Liver (tissue), 9 donors: ENCODE measurements around the gene LRPPRC. TPM values are rescaled to one million over a fixed set of nuclear protein-coding genes. Genes with fewer than 3 reads are reported as not detected.

Experiments
- DNase-seq: peaks from one replicate; pipeline ENCODE4 v3.0.0-alpha.2; 2017; ENCODE audit warnings: low spot score
- H3K27ac ChIP-seq, 2 donors: one replicate each; pipeline ENCODE4 v1.7.0; 2013; ENCODE audit warnings: inconsistent platforms in 2 of 2, low read length in 2 of 2, control low read depth in 1 of 2, low read depth in 1 of 2, mild to moderate bottlenecking in 1 of 2
- H3K27me3 ChIP-seq, 4 donors: one replicate each; pipeline versions ENCODE4 v1.6.1 to v1.7.0; 2013; ENCODE audit warnings: low read length in 3 of 4, inconsistent platforms in 1 of 4, mild to moderate bottlenecking in 1 of 4, moderate library complexity in 1 of 4; ENCODE audit not compliant: control insufficient read depth in 4 of 4, insufficient read depth in 4 of 4
- H3K36me3 ChIP-seq, 4 donors: one replicate each; pipeline versions ENCODE4 v1.6.1 to v1.7.0; 2013; ENCODE audit warnings: low read length in 3 of 4, mild to moderate bottlenecking in 3 of 4, low read depth in 1 of 4, moderate library complexity in 1 of 4; ENCODE audit not compliant: control insufficient read depth in 4 of 4, insufficient read depth in 3 of 4
- H3K4me1 ChIP-seq, 4 donors: one replicate each; pipeline versions ENCODE4 v1.6.1 to v1.7.0; 2013; ENCODE audit warnings: low read length in 3 of 4, mild to moderate bottlenecking in 3 of 4, moderate library complexity in 1 of 4; ENCODE audit not compliant: control insufficient read depth in 4 of 4, insufficient read depth in 4 of 4
- H3K4me3 ChIP-seq, 3 donors: one replicate each; pipeline versions ENCODE4 v1.6.1 to v1.7.0; 2013; ENCODE audit warnings: low read length in 3 of 3, control low read depth in 1 of 3, low read depth in 1 of 3, mild to moderate bottlenecking in 1 of 3
- H3K9ac ChIP-seq, 2 donors: one replicate each; pipeline ENCODE4 v1.7.0; 2013; ENCODE audit warnings: low read length in 2 of 2, mild to moderate bottlenecking in 2 of 2, moderate library complexity in 2 of 2, control low read depth in 1 of 2, low read depth in 1 of 2
- H3K9me3 ChIP-seq, 4 donors: one replicate each; pipeline versions ENCODE4 v1.6.1 to v1.7.0; 2013; ENCODE audit warnings: low read length in 3 of 4; ENCODE audit not compliant: control insufficient read depth in 4 of 4
- CTCF ChIP-seq: fragments of 150-350 bp; IDR thresholded peaks from 2 replicates; pipeline ENCODE4 v1.5.1; 2017; ENCODE audit warnings: improper control_type of control experiment, low read depth, low read length; ENCODE audit not compliant: missing input control
- EGR1 ChIP-seq, 2 donors: IDR thresholded peaks; 2 replicates each; pipeline ENCODE4 v1.6.1; 2016 to 2018; ENCODE audit warnings: antibody characterized with exemption in 2 of 2, low read depth in 2 of 2
- FOXA1 ChIP-seq: IDR thresholded peaks from 2 replicates; pipeline ENCODE4 v1.6.1; 2016; ENCODE audit warnings: antibody characterized with exemption
- GABPA ChIP-seq, 2 donors: IDR thresholded peaks in 1 of 2; conservative IDR thresholded peaks in 1 of 2; 2 replicates each; pipeline ENCODE4 v1.6.1; 2016; ENCODE audit warnings: antibody characterized with exemption in 2 of 2, mild to moderate bottlenecking in 1 of 2, moderate library complexity in 1 of 2
- HNF4G ChIP-seq: IDR thresholded peaks from 2 replicates; pipeline ENCODE4 v1.6.1; 2016; ENCODE audit warnings: antibody characterized with exemption
- JUND ChIP-seq, 2 donors: IDR thresholded peaks; 2 replicates each; pipeline ENCODE4 v1.6.1; 2016; ENCODE audit warnings: antibody characterized with exemption in 2 of 2
- NR2F2 ChIP-seq: IDR thresholded peaks from 2 replicates; pipeline ENCODE4 v1.6.1; 2016; ENCODE audit warnings: antibody characterized with exemption
- RAD21 ChIP-seq, 2 donors: IDR thresholded peaks; 2 replicates each; pipeline ENCODE4 v1.6.1; 2016; ENCODE audit warnings: antibody characterized with exemption in 2 of 2, mild to moderate bottlenecking in 2 of 2
- REST ChIP-seq: IDR thresholded peaks from 2 replicates; pipeline ENCODE4 v1.6.1; 2016; ENCODE audit warnings: antibody characterized with exemption, mild to moderate bottlenecking
- RXRA ChIP-seq, 2 donors: IDR thresholded peaks; 2 replicates each; pipeline ENCODE4 v1.6.1; 2017 to 2018; ENCODE audit warnings: antibody characterized with exemption in 2 of 2, mild to moderate bottlenecking in 1 of 2
- SP1 ChIP-seq: IDR thresholded peaks from 2 replicates; pipeline ENCODE4 v1.6.1; 2018; ENCODE audit warnings: antibody characterized with exemption, mild to moderate bottlenecking
- TAF1 ChIP-seq: conservative IDR thresholded peaks from 2 replicates; pipeline ENCODE4 v1.6.1; 2016; ENCODE audit warnings: antibody characterized with exemption, mild to moderate bottlenecking
- YY1 ChIP-seq: IDR thresholded peaks from 2 replicates; pipeline ENCODE4 v1.6.1; 2016; ENCODE audit warnings: antibody characterized with exemption, mild to moderate bottlenecking
- WGBS: extraction: QIAGEN DNeasy Blood & Tissue Kit; methylation state at CpG from one replicate; pipeline ENCODE4 v1.1.7; 2013; 5-methylcytosine and 5-hydroxymethylcytosine counted together
- polyA plus RNA-seq, 2 donors: library from polyadenylated mRNA; stranded (reverse) in 1 of 2; unstranded in 1 of 2; fragments of 200-250 nt in 1 of 2; fragments of >200 nt in 1 of 2; fragmentation: Nextera tagmentation in 1 of 2; extraction: Ambion mirVana in 1 of 2; gene quantifications; one replicate each; pipeline versions ENCODE4 v1.2.1 to v1.2.3, GENCODE V29; 2013 to 2015
- total RNA-seq, 2 donors: library from RNA; depleted of rRNA; stranded (reverse); fragments of >200 nt; gene quantifications; one replicate each; pipeline ENCODE4 v1.2.3, GENCODE V29; 2014
- TF ChIP-seq, protein P1 (sequence below): IDR thresholded peaks from 2 replicates; pipeline ENCODE4 v1.6.1; 2016; ENCODE audit warnings: antibody characterized with exemption
- TF ChIP-seq, protein P2 (sequence below): IDR thresholded peaks from 2 replicates; pipeline ENCODE4 v1.6.1; 2016; ENCODE audit warnings: antibody characterized with exemption
- donor health status: healthy.
- donor health status: healthy.
- donor health status: healthy.
- donor health status: healthy.
- donor health status: healthy.

The LRPPRC gene
- total and polyA plus RNA-seq, 4 donors: 24.5 to 62.3 (median 34.4) TPM

- 99% methylated on average over 1 of the region's 1 CpG for WGBS
These were observed 52.9 kb downstream of the LRPPRC start for GRCh38 chr2:43942881-43943280.

GRCh38 chr2:43941966-43942365 lies 53.8 kb downstream of the LRPPRC start:
- peaks cover 7 to 42% (median 32%) of the 10 kb centered on the region in 4 donors for H3K36me3 ChIP-seq
- 79% methylated on average over 4 of the region's 4 CpGs for WGBS
- no peak overlapping the region for H3K4me3 ChIP-seq
- no peaks in the 10 kb centered on the region for H3K9me3 ChIP-seq
- H3K9ac ChIP-seq: no peak overlapping the region
- DNase-seq: no peak
- TF ChIP-seq RAD21 (IDR thresholded peaks at IDR 0.05): no peak
- no peak for TF ChIP-seq REST
- no peak for TF ChIP-seq TAF1
- no peak for TF ChIP-seq HNF4G
- TF ChIP-seq YY1: no peak
- TF ChIP-seq FOXA1: no peak
- no peak for TF ChIP-seq GABPA (IDR thresholded peaks at IDR 0.05 in 1 of 2, conservative IDR thresholded peaks at IDR 0.05 in 1 of 2)
- no peak for TF ChIP-seq NR2F2
- no peak for TF ChIP-seq CTCF
- TF ChIP-seq JUND (IDR thresholded peaks at IDR 0.05): no peak
- TF ChIP-seq, protein P1, sequence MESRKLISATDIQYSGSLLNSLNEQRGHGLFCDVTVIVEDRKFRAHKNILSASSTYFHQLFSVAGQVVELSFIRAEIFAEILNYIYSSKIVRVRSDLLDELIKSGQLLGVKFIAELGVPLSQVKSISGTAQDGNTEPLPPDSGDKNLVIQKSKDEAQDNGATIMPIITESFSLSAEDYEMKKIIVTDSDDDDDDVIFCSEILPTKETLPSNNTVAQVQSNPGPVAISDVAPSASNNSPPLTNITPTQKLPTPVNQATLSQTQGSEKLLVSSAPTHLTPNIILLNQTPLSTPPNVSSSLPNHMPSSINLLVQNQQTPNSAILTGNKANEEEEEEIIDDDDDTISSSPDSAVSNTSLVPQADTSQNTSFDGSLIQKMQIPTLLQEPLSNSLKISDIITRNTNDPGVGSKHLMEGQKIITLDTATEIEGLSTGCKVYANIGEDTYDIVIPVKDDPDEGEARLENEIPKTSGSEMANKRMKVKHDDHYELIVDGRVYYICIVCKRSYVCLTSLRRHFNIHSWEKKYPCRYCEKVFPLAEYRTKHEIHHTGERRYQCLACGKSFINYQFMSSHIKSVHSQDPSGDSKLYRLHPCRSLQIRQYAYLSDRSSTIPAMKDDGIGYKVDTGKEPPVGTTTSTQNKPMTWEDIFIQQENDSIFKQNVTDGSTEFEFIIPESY: no peak
- TF ChIP-seq EGR1 (IDR thresholded peaks at IDR 0.05; ENCODE audit: low read depth in 2 of 2): no peak
- TF ChIP-seq, protein P2, sequence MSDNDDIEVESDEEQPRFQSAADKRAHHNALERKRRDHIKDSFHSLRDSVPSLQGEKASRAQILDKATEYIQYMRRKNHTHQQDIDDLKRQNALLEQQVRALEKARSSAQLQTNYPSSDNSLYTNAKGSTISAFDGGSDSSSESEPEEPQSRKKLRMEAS: no peak
- H3K27me3 ChIP-seq: no peaks in the 10 kb centered on the region
- H3K27ac ChIP-seq: no peak overlapping the region
- peaks cover 0 to 2% (median 0%) of the 10 kb centered on the region in 4 donors for H3K4me1 ChIP-seq

More at GRCh38 chr2:43942881-43943280, 52.9 kb downstream of the LRPPRC start:
- DNase-seq: no peak
- Histone ChIP-seq H3K4me3 (no peak overlapping the region), H3K27me3 (no peaks in the 10 kb centered on the region), H3K9ac (no peak overlapping the region), H3K4me1 (no peaks in the 10 kb centered on the region), H3K9me3 (no peaks in the 10 kb centered on the region), H3K27ac (no peak overlapping the region), H3K36me3 (peaks cover 7 to 49% (median 37%) of the 10 kb centered on the region in 4 donors)
- TF ChIP-seq HNF4G (no peak), SP1 (no peak), EGR1 (IDR thresholded peaks at IDR 0.05; ENCODE audit: low read depth in 2 of 2) (no peak), JUND (IDR thresholded peaks at IDR 0.05) (no peak), RAD21 (IDR thresholded peaks at IDR 0.05) (no peak), RXRA (IDR thresholded peaks at IDR 0.05) (no peak)
